HCT116 (cell line): Measurements from ENCODE around the gene PPP6C. TPM values are rescaled to one million over a fixed set of nuclear protein-coding genes. Genes with fewer than 3 reads are reported as not detected.
"Not testable (repeated sequence)": the region's sequence is repeated elsewhere in the genome, so short reads cannot be mapped to it uniquely, and the experiment has no call there.

Experiments used
- ATAC-seq: fragments of 200-7000 bp; cut with Tn5 transposase; 2 replicates; pipeline ENCODE4 v1.9.1; 2020; ENCODE audit warnings: mild to moderate bottlenecking, moderate library complexity
- BruUV-seq: library from RNA; stranded (reverse); fragments of 400-500 nt; replicated peaks from 2 replicates; lab custom pipeline; 2021; lab: Mats Ljungman, UMichigan
- CTCF ChIA-PET: fragments of 300-600 bp; sonication (Branson Sonifier 250); formaldehyde crosslinking; loops from one replicate; lab custom pipeline; 2021; ENCODE audit warnings: antibody characterized with exemption; lab: Charles Lee
- POLR2A ChIA-PET: fragments of 300-600, 350-600 bp; sonication (Branson Sonifier 250); formaldehyde crosslinking; loops from one replicate; lab custom pipeline; 2021; ENCODE audit warnings: antibody characterized with exemption; lab: Charles Lee
- RAD21 ChIA-PET, 2 experiments: fragments of 300-600 bp; sonication (Branson Sonifier 250); formaldehyde crosslinking; loops; one replicate each; lab custom pipeline; 2023; ENCODE audit warnings: low total read pairs in 2 of 2; ENCODE audit not compliant: uncharacterized antibody in 2 of 2, unreplicated experiment in 2 of 2, low non-redundant PET in 1 of 2; lab: Charles Lee
- DNase-seq: peaks from one replicate; pipeline ENCODE4 v3.0.0-alpha.2; 2010; ENCODE audit warnings: low read depth, low spot score
- H2AFZ ChIP-seq: fragments of 200-600 bp; shearing (Covaris generic), sonication (generic); 2 replicates; pipeline ENCODE4 v1.6.1; 2017; ENCODE audit warnings: low read depth, mixed run types, mixed read lengths, antibody characterized with exemption, low read length; ENCODE audit not compliant: poor library complexity, severe bottlenecking
- H3K27ac ChIP-seq: 2 replicates; pipeline ENCODE4 v1.5.1; 2012; ENCODE audit warnings: low read depth, low read length
- H3K27me3 ChIP-seq: fragments of 200-600 bp; sonication (generic); 2 replicates; pipeline ENCODE4 v1.6.1; 2016; ENCODE audit warnings: mixed run types, low read length, mixed read lengths; ENCODE audit not compliant: insufficient read depth
- H3K36me3 ChIP-seq, 2 experiments: fragments of 200-500 bp in 1 of 2; fragments of 200-600 bp in 1 of 2; sonication (Bioruptor generic) in 1 of 2; sonication (generic) in 1 of 2; 2 replicates each; pipeline versions ENCODE4 v1.5.1 to v1.6.1; 2014 to 2016; ENCODE audit warnings: low read length in 2 of 2, inconsistent platforms in 1 of 2, mixed read lengths in 1 of 2, mixed run types in 1 of 2; ENCODE audit not compliant: insufficient read depth in 2 of 2, control insufficient read depth in 1 of 2
- H3K4me1 ChIP-seq, 2 experiments: fragments of 200-600 bp in 1 of 2; sonication (generic) in 1 of 2; 2 replicates each; pipeline versions ENCODE4 v1.5.1 to v1.6.1; 2012 to 2017; ENCODE audit warnings: low read length in 2 of 2, inconsistent platforms in 1 of 2, mild to moderate bottlenecking in 1 of 2, mixed read lengths in 1 of 2, mixed run types in 1 of 2, moderate library complexity in 1 of 2; ENCODE audit not compliant: insufficient read depth in 2 of 2, control insufficient read depth in 1 of 2
- H3K4me2 ChIP-seq: fragments of 200-600 bp; sonication (generic); 2 replicates; pipeline ENCODE4 v1.6.1; 2017; ENCODE audit warnings: mixed run types, low read length, mixed read lengths
- H3K4me3 ChIP-seq, 2 experiments: fragments of 200-600 bp in 1 of 2; sonication (generic) in 1 of 2; replicated peaks in 1 of 2; 2 replicates each; pipeline ENCODE4 v1.5.1; 2011 to 2016; ENCODE audit warnings: low read length in 2 of 2, control low read depth in 1 of 2, low read depth in 1 of 2, mild to moderate bottlenecking in 1 of 2, mixed read lengths in 1 of 2, mixed run types in 1 of 2
- H3K79me2 ChIP-seq: fragments of 200-600 bp; sonication (generic); 2 replicates; pipeline ENCODE4 v1.6.1; 2017; ENCODE audit warnings: mild to moderate bottlenecking, mixed run types, low read length, moderate library complexity, mixed read lengths; ENCODE audit not compliant: insufficient read depth
- H3K9ac ChIP-seq: fragments of 200-600 bp; sonication (generic); 2 replicates; pipeline ENCODE4 v1.6.1; 2016; ENCODE audit warnings: low read length, mixed read lengths
- H3K9me2 ChIP-seq: fragments of 200-600 bp; sonication (generic), shearing (Covaris generic); 2 replicates; pipeline ENCODE4 v1.6.1; 2017; ENCODE audit warnings: mixed run types, mild to moderate bottlenecking, moderate library complexity; ENCODE audit not compliant: insufficient read depth
- H3K9me3 ChIP-seq, 2 experiments: fragments of 200-500 bp in 1 of 2; fragments of 200-600 bp in 1 of 2; sonication (Bioruptor generic) in 1 of 2; sonication (generic) in 1 of 2; 2 replicates each; pipeline ENCODE4 v1.6.1; 2014 to 2017; ENCODE audit warnings: low read length in 2 of 2, mixed read lengths in 2 of 2, inconsistent platforms in 1 of 2, low read depth in 1 of 2, mild to moderate bottlenecking in 1 of 2, mixed run types in 1 of 2, moderate library complexity in 1 of 2; ENCODE audit not compliant: control insufficient read depth in 1 of 2, insufficient read depth in 1 of 2
- H4K20me1 ChIP-seq: fragments of 200-600 bp; sonication (generic), shearing (Covaris generic); 2 replicates; pipeline ENCODE4 v1.6.1; 2017; ENCODE audit warnings: mixed run types, mild to moderate bottlenecking, moderate library complexity; ENCODE audit not compliant: insufficient read depth
- CEBPB ChIP-seq: IDR thresholded peaks from 2 replicates; pipeline ENCODE4 v1.6.1; 2012; ENCODE audit warnings: low read depth
- EZH2 ChIP-seq: fragments of 200-600 bp; sonication (generic); IDR thresholded peaks from 2 replicates; pipeline ENCODE4 v1.6.1; 2017; ENCODE audit warnings: antibody characterized with exemption, mixed run types
- EZH2phosphoT487 ChIP-seq: fragments of 200-600 bp; IDR thresholded peaks from 2 replicates; pipeline ENCODE4 v1.6.1; 2018; ENCODE audit warnings: antibody characterized with exemption, borderline replicate concordance
- FOSL1 ChIP-seq: IDR thresholded peaks from 2 replicates; pipeline ENCODE4 v1.6.1; 2012; ENCODE audit warnings: low read depth
- MAX ChIP-seq: IDR thresholded peaks from 2 replicates; pipeline ENCODE4 v1.6.1; 2012
- SP1 ChIP-seq: IDR thresholded peaks from 2 replicates; pipeline ENCODE4 v1.6.1; 2012; ENCODE audit warnings: low read depth
- YY1 ChIP-seq: IDR thresholded peaks from 2 replicates; pipeline ENCODE4 v1.6.1; 2011; ENCODE audit warnings: low read length, low read depth, moderate library complexity, mild to moderate bottlenecking; ENCODE audit not compliant: insufficient replicate concordance; ENCODE audit errors: extremely low read depth
- ZBTB33 ChIP-seq: IDR thresholded peaks from 2 replicates; pipeline ENCODE4 v1.6.1; 2011; ENCODE audit warnings: mild to moderate bottlenecking, low read length, moderate library complexity; ENCODE audit not compliant: insufficient replicate concordance; ENCODE audit errors: extremely low read depth
- ZFX ChIP-seq: fragments of 450-650 bp; IDR thresholded peaks from 2 replicates; pipeline ENCODE4 v1.6.1; 2017
- intact Hi-C: fragments of 100-400 bp; cut with micrococcal nuclease; formaldehyde crosslinking; loops from 2 replicates; pipeline ENCODE4 v1.10.0; 2022
- total RNA-seq: library from RNA; stranded (reverse); gene quantifications from one replicate; pipeline ENCODE4 v1.2.1, GENCODE V29; 2021; ENCODE audit not compliant: unreplicated experiment

PPP6C gene
- total RNA-seq, 1 experiment from 2014 or later, result 35.4 TPM

- H2AFZ ChIP-seq, POLR2A ChIA-PET: not testable (repeated sequence)
Observed at GRCh38 chr9:125181756-125182155, 7.8 kb downstream of the PPP6C start.

GRCh38 chr9:125180876-125181275 lies 8.7 kb downstream of the PPP6C start:
- Histone ChIP-seq H3K27me3 (no peaks in the 10 kb centered on the region), H2AFZ (no peak overlapping the region), H4K20me1 (no peaks in the 10 kb centered on the region), H3K9me2 (no peaks in the 10 kb centered on the region), H3K9me3 (no peaks in the 10 kb centered on the region), H3K4me2 (no peak overlapping the region), H3K4me1 (no peaks in the 10 kb centered on the region), H3K36me3 (no peaks in the 10 kb centered on the region), H3K27ac (no peak overlapping the region), H3K79me2 (peaks cover 93% of the 10 kb centered on the region), H3K4me3 (no peak overlapping the region), H3K9ac (no peak overlapping the region)
- ChIA-PET POLR2A (no interaction called here), CTCF (no interaction called here), RAD21 (no interaction called here)
- TF ChIP-seq CEBPB, result no peak
- no peak for TF ChIP-seq ZBTB33
- no peak for TF ChIP-seq EZH2
- no peak for TF ChIP-seq MAX
- TF ChIP-seq EZH2phosphoT487, result no peak
- TF ChIP-seq FOSL1, result no peak
- TF ChIP-seq YY1, result no peak
- TF ChIP-seq SP1, result no peak
- no peak for TF ChIP-seq ZFX
- ATAC-seq (no peak), DNase-seq (no peak)
- intact Hi-C loops, result no loop called here
- no TSS peak for BruUV-seq

More at GRCh38 chr9:125181756-125182155, 7.8 kb downstream of the PPP6C start:
- H3K9me3 ChIP-seq, H3K4me2 ChIP-seq, H3K4me1 ChIP-seq, BruUV-seq, H3K27me3 ChIP-seq, DNase-seq, H3K36me3 ChIP-seq, H3K9me2 ChIP-seq, H3K4me3 ChIP-seq, ATAC-seq, H4K20me1 ChIP-seq, H3K27ac ChIP-seq, RAD21 ChIA-PET, H3K9ac ChIP-seq, CTCF ChIA-PET, intact Hi-C loops: not testable (repeated sequence)
- H3K79me2 ChIP-seq, result peaks cover 93% of the 10 kb centered on the region

GRCh38 chr9:125179776-125180175 lies 9.8 kb downstream of the PPP6C start:
- ATAC-seq, H4K20me1 ChIP-seq, H3K4me2 ChIP-seq, H3K9me3 ChIP-seq, H3K9me2 ChIP-seq, BruUV-seq, intact Hi-C loops, H3K36me3 ChIP-seq, DNase-seq, RAD21 ChIA-PET, H3K27me3 ChIP-seq, H3K27ac ChIP-seq, CTCF ChIA-PET, H3K4me3 ChIP-seq, H2AFZ ChIP-seq, H3K4me1 ChIP-seq, POLR2A ChIA-PET, H3K9ac ChIP-seq: not testable (repeated sequence)
- peaks cover 93% of the 10 kb centered on the region for H3K79me2 ChIP-seq
